HCT116 (cell line): ENCODE results near the gene GUCY2D. TPM values are rescaled to one million over a fixed set of nuclear protein-coding genes. Genes with fewer than 3 reads are reported as not detected.

Experiments used
- ATAC-seq: fragments of 200-7000 bp; cut with Tn5 transposase; 2 replicates; pipeline ENCODE4 v1.9.1; 2020; ENCODE audit warnings: mild to moderate bottlenecking, moderate library complexity
- BruUV-seq: library from RNA; stranded (reverse); fragments of 400-500 nt; replicated peaks from 2 replicates; lab custom pipeline; 2021; lab: Mats Ljungman, UMichigan
- CTCF ChIA-PET: fragments of 300-600 bp; sonication (Branson Sonifier 250); formaldehyde crosslinking; loops from one replicate; lab custom pipeline; 2021; ENCODE audit warnings: antibody characterized with exemption; lab: Charles Lee
- POLR2A ChIA-PET: fragments of 300-600, 350-600 bp; sonication (Branson Sonifier 250); formaldehyde crosslinking; loops from one replicate; lab custom pipeline; 2021; ENCODE audit warnings: antibody characterized with exemption; lab: Charles Lee
- RAD21 ChIA-PET, 2 experiments: fragments of 300-600 bp; sonication (Branson Sonifier 250); formaldehyde crosslinking; loops; one replicate each; lab custom pipeline; 2023; ENCODE audit warnings: low total read pairs in 2 of 2; ENCODE audit not compliant: uncharacterized antibody in 2 of 2, unreplicated experiment in 2 of 2, low non-redundant PET in 1 of 2; lab: Charles Lee
- DNase-seq: peaks from one replicate; pipeline ENCODE4 v3.0.0-alpha.2; 2010; ENCODE audit warnings: low read depth, low spot score
- H2AFZ ChIP-seq: fragments of 200-600 bp; shearing (Covaris generic), sonication (generic); 2 replicates; pipeline ENCODE4 v1.6.1; 2017; ENCODE audit warnings: low read depth, mixed run types, mixed read lengths, antibody characterized with exemption, low read length; ENCODE audit not compliant: poor library complexity, severe bottlenecking
- H3K27ac ChIP-seq: 2 replicates; pipeline ENCODE4 v1.5.1; 2012; ENCODE audit warnings: low read depth, low read length
- H3K27me3 ChIP-seq: fragments of 200-600 bp; sonication (generic); 2 replicates; pipeline ENCODE4 v1.6.1; 2016; ENCODE audit warnings: mixed run types, low read length, mixed read lengths; ENCODE audit not compliant: insufficient read depth
- H3K36me3 ChIP-seq, 2 experiments: fragments of 200-500 bp in 1 of 2; fragments of 200-600 bp in 1 of 2; sonication (Bioruptor generic) in 1 of 2; sonication (generic) in 1 of 2; 2 replicates each; pipeline versions ENCODE4 v1.5.1 to v1.6.1; 2014 to 2016; ENCODE audit warnings: low read length in 2 of 2, inconsistent platforms in 1 of 2, mixed read lengths in 1 of 2, mixed run types in 1 of 2; ENCODE audit not compliant: insufficient read depth in 2 of 2, control insufficient read depth in 1 of 2
- H3K4me1 ChIP-seq, 2 experiments: fragments of 200-600 bp in 1 of 2; sonication (generic) in 1 of 2; 2 replicates each; pipeline versions ENCODE4 v1.5.1 to v1.6.1; 2012 to 2017; ENCODE audit warnings: low read length in 2 of 2, inconsistent platforms in 1 of 2, mild to moderate bottlenecking in 1 of 2, mixed read lengths in 1 of 2, mixed run types in 1 of 2, moderate library complexity in 1 of 2; ENCODE audit not compliant: insufficient read depth in 2 of 2, control insufficient read depth in 1 of 2
- H3K4me2 ChIP-seq: fragments of 200-600 bp; sonication (generic); 2 replicates; pipeline ENCODE4 v1.6.1; 2017; ENCODE audit warnings: mixed run types, low read length, mixed read lengths
- H3K4me3 ChIP-seq, 2 experiments: fragments of 200-600 bp in 1 of 2; sonication (generic) in 1 of 2; replicated peaks in 1 of 2; 2 replicates each; pipeline ENCODE4 v1.5.1; 2011 to 2016; ENCODE audit warnings: low read length in 2 of 2, control low read depth in 1 of 2, low read depth in 1 of 2, mild to moderate bottlenecking in 1 of 2, mixed read lengths in 1 of 2, mixed run types in 1 of 2
- H3K79me2 ChIP-seq: fragments of 200-600 bp; sonication (generic); 2 replicates; pipeline ENCODE4 v1.6.1; 2017; ENCODE audit warnings: mild to moderate bottlenecking, mixed run types, low read length, moderate library complexity, mixed read lengths; ENCODE audit not compliant: insufficient read depth
- H3K9ac ChIP-seq: fragments of 200-600 bp; sonication (generic); 2 replicates; pipeline ENCODE4 v1.6.1; 2016; ENCODE audit warnings: low read length, mixed read lengths
- H3K9me2 ChIP-seq: fragments of 200-600 bp; sonication (generic), shearing (Covaris generic); 2 replicates; pipeline ENCODE4 v1.6.1; 2017; ENCODE audit warnings: mixed run types, mild to moderate bottlenecking, moderate library complexity; ENCODE audit not compliant: insufficient read depth
- H3K9me3 ChIP-seq, 2 experiments: fragments of 200-500 bp in 1 of 2; fragments of 200-600 bp in 1 of 2; sonication (Bioruptor generic) in 1 of 2; sonication (generic) in 1 of 2; 2 replicates each; pipeline ENCODE4 v1.6.1; 2014 to 2017; ENCODE audit warnings: low read length in 2 of 2, mixed read lengths in 2 of 2, inconsistent platforms in 1 of 2, low read depth in 1 of 2, mild to moderate bottlenecking in 1 of 2, mixed run types in 1 of 2, moderate library complexity in 1 of 2; ENCODE audit not compliant: control insufficient read depth in 1 of 2, insufficient read depth in 1 of 2
- H4K20me1 ChIP-seq: fragments of 200-600 bp; sonication (generic), shearing (Covaris generic); 2 replicates; pipeline ENCODE4 v1.6.1; 2017; ENCODE audit warnings: mixed run types, mild to moderate bottlenecking, moderate library complexity; ENCODE audit not compliant: insufficient read depth
- ELF1 ChIP-seq: IDR thresholded peaks from 2 replicates; pipeline ENCODE4 v1.6.1; 2012; ENCODE audit warnings: low read depth, borderline replicate concordance
- EZH2phosphoT487 ChIP-seq: fragments of 200-600 bp; IDR thresholded peaks from 2 replicates; pipeline ENCODE4 v1.6.1; 2018; ENCODE audit warnings: antibody characterized with exemption, borderline replicate concordance
- SRF ChIP-seq: IDR thresholded peaks from 2 replicates; pipeline ENCODE4 v1.6.1; 2012; ENCODE audit warnings: low read depth
- ZFX ChIP-seq: fragments of 450-650 bp; IDR thresholded peaks from 2 replicates; pipeline ENCODE4 v1.6.1; 2017
- intact Hi-C: fragments of 100-400 bp; cut with micrococcal nuclease; formaldehyde crosslinking; loops from 2 replicates; pipeline ENCODE4 v1.10.0; 2022
- total RNA-seq: library from RNA; stranded (reverse); gene quantifications from one replicate; pipeline ENCODE4 v1.2.1, GENCODE V29; 2021; ENCODE audit not compliant: unreplicated experiment
- TF ChIP-seq, protein P1 (sequence below): IDR thresholded peaks from 2 replicates; pipeline ENCODE4 v1.6.1; 2012
- TF ChIP-seq, protein P2 (sequence below): IDR thresholded peaks from 2 replicates; pipeline ENCODE4 v1.6.1; 2011; ENCODE audit warnings: mild to moderate bottlenecking, low read length, moderate library complexity; ENCODE audit not compliant: insufficient replicate concordance; ENCODE audit errors: extremely low read depth

GUCY2D gene
- total RNA-seq, 1 experiment from 2014 or later: 1.4 TPM

DNA sequence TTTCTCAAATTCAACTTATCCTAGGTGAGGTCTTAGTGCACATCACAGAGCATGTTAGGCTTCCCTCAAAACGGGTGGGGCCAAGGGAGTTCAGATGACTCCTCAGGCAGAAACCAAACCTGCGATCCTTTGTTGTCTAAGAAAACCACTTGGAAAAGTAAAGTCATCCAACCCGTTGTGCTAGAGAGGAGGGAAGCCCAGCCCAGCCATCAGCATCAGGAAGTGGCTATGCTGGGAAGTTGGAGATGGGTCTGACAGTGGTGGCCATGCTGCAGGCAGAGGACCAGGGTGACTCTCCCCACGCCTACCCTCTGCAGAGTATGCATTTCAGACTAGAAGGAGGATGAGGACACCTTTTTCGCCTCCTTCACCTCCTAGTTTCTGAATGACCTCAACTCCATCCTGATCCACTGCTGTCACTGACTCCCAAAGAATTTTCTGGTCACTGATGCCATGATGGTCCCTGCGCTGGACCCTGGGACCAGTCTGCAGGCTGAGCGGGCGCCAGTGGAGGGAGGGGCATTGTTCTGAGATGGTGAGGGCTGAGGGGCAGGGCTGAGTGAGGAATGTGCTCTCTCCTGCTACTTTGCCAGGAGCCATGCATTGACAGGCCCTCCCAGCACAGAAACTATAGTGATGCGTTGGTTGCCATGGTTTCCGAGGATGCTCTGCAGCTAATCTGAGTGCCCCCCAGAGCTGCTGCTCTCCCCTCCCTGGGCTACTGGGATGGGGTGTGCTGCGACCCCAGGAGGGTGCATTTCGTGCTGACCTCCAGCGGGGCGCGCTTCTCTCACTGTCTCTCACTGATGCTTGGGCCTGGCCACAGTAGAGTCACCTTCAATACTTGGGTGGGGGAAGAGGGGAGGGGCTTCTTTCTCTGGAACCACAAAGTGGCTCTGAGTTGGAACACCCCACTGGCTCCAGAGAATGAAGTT is 64.7 kb downstream of the GUCY2D start:
- Histone ChIP-seq H3K9ac (no peak overlapping the region), H3K27ac (no peak overlapping the region), H3K27me3 (no peaks in the 10 kb centered on the region), H3K4me3 (no peak overlapping the region), H3K79me2 (no peaks in the 10 kb centered on the region), H4K20me1 (no peaks in the 10 kb centered on the region), H3K36me3 (no peaks in the 10 kb centered on the region), H2AFZ (no peak overlapping the region), H3K4me2 (no peak overlapping the region), H3K9me3 (no peaks in the 10 kb centered on the region), H3K9me2 (no peaks in the 10 kb centered on the region), H3K4me1 (no peaks in the 10 kb centered on the region)
- intact Hi-C loops: no loop called here
- no peak for TF ChIP-seq ZFX
- TF ChIP-seq EZH2phosphoT487: no peak
- TF ChIP-seq, protein P1, sequence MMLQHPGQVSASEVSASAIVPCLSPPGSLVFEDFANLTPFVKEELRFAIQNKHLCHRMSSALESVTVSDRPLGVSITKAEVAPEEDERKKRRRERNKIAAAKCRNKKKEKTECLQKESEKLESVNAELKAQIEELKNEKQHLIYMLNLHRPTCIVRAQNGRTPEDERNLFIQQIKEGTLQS: no peak
- no peak for TF ChIP-seq SRF
- TF ChIP-seq, protein P2, sequence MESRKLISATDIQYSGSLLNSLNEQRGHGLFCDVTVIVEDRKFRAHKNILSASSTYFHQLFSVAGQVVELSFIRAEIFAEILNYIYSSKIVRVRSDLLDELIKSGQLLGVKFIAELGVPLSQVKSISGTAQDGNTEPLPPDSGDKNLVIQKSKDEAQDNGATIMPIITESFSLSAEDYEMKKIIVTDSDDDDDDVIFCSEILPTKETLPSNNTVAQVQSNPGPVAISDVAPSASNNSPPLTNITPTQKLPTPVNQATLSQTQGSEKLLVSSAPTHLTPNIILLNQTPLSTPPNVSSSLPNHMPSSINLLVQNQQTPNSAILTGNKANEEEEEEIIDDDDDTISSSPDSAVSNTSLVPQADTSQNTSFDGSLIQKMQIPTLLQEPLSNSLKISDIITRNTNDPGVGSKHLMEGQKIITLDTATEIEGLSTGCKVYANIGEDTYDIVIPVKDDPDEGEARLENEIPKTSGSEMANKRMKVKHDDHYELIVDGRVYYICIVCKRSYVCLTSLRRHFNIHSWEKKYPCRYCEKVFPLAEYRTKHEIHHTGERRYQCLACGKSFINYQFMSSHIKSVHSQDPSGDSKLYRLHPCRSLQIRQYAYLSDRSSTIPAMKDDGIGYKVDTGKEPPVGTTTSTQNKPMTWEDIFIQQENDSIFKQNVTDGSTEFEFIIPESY: no peak
- TF ChIP-seq ELF1: no peak
- BruUV-seq: no TSS peak
- ChIA-PET POLR2A (no interaction called here), CTCF (no interaction called here), RAD21 (no interaction called here)
- DNase-seq (no peak), ATAC-seq (no peak)
